GM12878 (cell line): ENCODE measurements around the gene PCDHGA1. TPM values are rescaled to one million over a fixed set of nuclear protein-coding genes. Genes with fewer than 3 reads are reported as not detected.

ENCODE experiments used
- ATAC-seq: fragments of 200-7000 bp; cut with Tn5 transposase; 3 replicates; pipeline ENCODE4 v1.9.1; 2020; ENCODE audit warnings: mild to moderate bottlenecking, moderate library complexity
- BruUV-seq: library from RNA; stranded (reverse); fragments of 400-500 nt; replicated peaks from 2 replicates; lab custom pipeline; 2021; lab: Mats Ljungman, UMichigan
- CTCF ChIA-PET: fragments of 300-600 bp; sonication (Branson Sonifier 250); formaldehyde crosslinking; extraction: SDS; loops from one replicate; lab custom pipeline; 2021; ENCODE audit warnings: inconsistent platforms; lab: Yijun Ruan, JAX
- POLR2A ChIA-PET: fragments of 350-600 bp; formaldehyde crosslinking; extraction: SDS; loops from one replicate; lab custom pipeline; 2021; ENCODE audit warnings: inconsistent platforms; lab: Charles Lee
- RAD21 ChIA-PET: fragments of 300-600 bp; sonication (Branson Sonifier 250); formaldehyde crosslinking; loops from one replicate; lab custom pipeline; 2023; ENCODE audit warnings: antibody characterized with exemption; ENCODE audit not compliant: unreplicated experiment; lab: Charles Lee
- SMC1A ChIA-PET: fragments of 300-600 bp; sonication (Branson Sonifier 250); formaldehyde crosslinking; loops from one replicate; lab custom pipeline; 2023; ENCODE audit not compliant: unreplicated experiment, uncharacterized antibody; lab: Charles Lee
- DNase-seq: peaks from one replicate; pipeline ENCODE4 v3.0.0-alpha.2; 2011; ENCODE audit warnings: low read depth, low spot score
- FAIRE-seq: peaks from 3 replicates; lab custom pipeline; 2011; peaks lifted over from hg19 to GRCh38; lab: Jason Lieb, UNC
- H2AFZ ChIP-seq: 2 replicates; pipeline ENCODE4 v1.6.0; 2011; ENCODE audit warnings: low read depth, low read length, control low read depth; ENCODE audit not compliant: control insufficient read depth
- H3K27ac ChIP-seq: 2 replicates; pipeline ENCODE4 v1.5.1; 2011; ENCODE audit warnings: control low read depth; ENCODE audit not compliant: control insufficient read depth, insufficient read depth
- H3K27me3 ChIP-seq, 2 experiments: replicated peaks in 1 of 2; 2 replicates each; pipeline versions ENCODE4 v1.6.0 to v1.6.1; 2011; ENCODE audit warnings: low read length in 1 of 2; ENCODE audit not compliant: control insufficient read depth in 2 of 2, insufficient read depth in 2 of 2
- H3K36me3 ChIP-seq, 2 experiments: 2 replicates each; pipeline ENCODE4 v1.5.1; 2011; ENCODE audit warnings: low read length in 1 of 2; ENCODE audit not compliant: control insufficient read depth in 2 of 2, insufficient read depth in 2 of 2
- H3K4me1 ChIP-seq: 2 replicates; pipeline ENCODE4 v1.6.1; 2011; ENCODE audit warnings: mild to moderate bottlenecking, low read length, moderate library complexity, mixed read lengths; ENCODE audit not compliant: control insufficient read depth, insufficient read depth
- H3K4me2 ChIP-seq: 2 replicates; pipeline ENCODE4 v1.6.0; 2011; ENCODE audit warnings: control low read depth; ENCODE audit not compliant: control insufficient read depth, insufficient read depth
- H3K4me3 ChIP-seq: fragments of 200-600 bp; sonication (generic); 2 replicates; pipeline ENCODE4 v1.5.1; 2016
- H3K79me2 ChIP-seq: 2 replicates; pipeline ENCODE4 v1.6.0; 2011; ENCODE audit warnings: low read length; ENCODE audit not compliant: control insufficient read depth, insufficient read depth
- H3K9ac ChIP-seq: 2 replicates; pipeline ENCODE4 v1.8.0; 2011; ENCODE audit warnings: low read length, control low read depth, mixed read lengths; ENCODE audit not compliant: control insufficient read depth, insufficient read depth
- H3K9me3 ChIP-seq: replicated peaks from 3 replicates; pipeline ENCODE4 v1.5.1; 2011; ENCODE audit warnings: mild to moderate bottlenecking, low read length; ENCODE audit not compliant: control insufficient read depth, insufficient read depth
- H4K20me1 ChIP-seq: 2 replicates; pipeline ENCODE4 v1.6.0; 2011; ENCODE audit not compliant: control insufficient read depth, insufficient read depth
- CEBPB ChIP-seq, 2 experiments: fragments of 150-350 bp in 1 of 2; IDR thresholded peaks; 2 replicates each; pipeline ENCODE4 v1.6.1; 2012 to 2014; ENCODE audit warnings: low read depth in 2 of 2, low read length in 2 of 2, borderline replicate concordance in 1 of 2, inconsistent platforms in 1 of 2
- FOXK2 ChIP-seq: fragments of 450-650 bp; IDR thresholded peaks from 2 replicates; pipeline ENCODE4 v1.6.1; 2017; ENCODE audit warnings: mild to moderate bottlenecking, moderate library complexity
- NR2C1 ChIP-seq: fragments of 450-650 bp; IDR thresholded peaks from 2 replicates; pipeline ENCODE4 v1.6.1; 2017; ENCODE audit warnings: antibody characterized with exemption, mild to moderate bottlenecking, moderate library complexity
- POLR2AphosphoS2 ChIP-seq: IDR thresholded peaks from 2 replicates; pipeline ENCODE4 v1.6.1; 2011; ENCODE audit warnings: low read depth, mild to moderate bottlenecking, low read length, improper control_type of control experiment, moderate library complexity
- RBBP5 ChIP-seq: fragments of 200-600 bp; sonication (generic); conservative IDR thresholded peaks from 2 replicates; pipeline ENCODE4 v1.6.1; 2016
- SMAD1 ChIP-seq: fragments of 450-650 bp; IDR thresholded peaks from 2 replicates; pipeline ENCODE4 v1.6.1; 2018; ENCODE audit warnings: mild to moderate bottlenecking, low read depth; ENCODE audit not compliant: partially characterized antibody
- TBL1XR1 ChIP-seq: IDR thresholded peaks from 2 replicates; pipeline ENCODE4 v1.6.1; 2012; ENCODE audit warnings: low read depth, low read length, improper control_type of control experiment
- WGBS: methylation state at CpG from one replicate; pipeline ENCODE4 v1.1.6; 2016; ENCODE audit warnings: low lambda C conversion rate; ENCODE audit not compliant: insufficient replicate concordance, insufficient coverage; ENCODE audit errors: missing lambda C conversion rate; 5-methylcytosine and 5-hydroxymethylcytosine counted together
- in situ Hi-C: fragments of 300-500 bp; cut with MboI; formaldehyde crosslinking; loops from 9 replicates; pipeline ENCODE4 v1.14.3; 2018; ENCODE audit warnings: mixed read lengths
- intact Hi-C: fragments of 100-400 bp; cut with micrococcal nuclease; formaldehyde crosslinking; loops from one replicate; pipeline ENCODE4 v1.14.2; 2022; ENCODE audit not compliant: unreplicated experiment
- polyA plus RNA-seq, 11 experiments: library from polyadenylated mRNA; depleted of rRNA in 4 of 11; unstranded in 6 of 11; stranded (reverse) in 5 of 11; fragments of >200 nt; fragmentation: Nextera tagmentation in 4 of 11; fragmentation: Illumina TruSeq in 1 of 11; extraction: Ambion mirVana in 4 of 11; extraction: Trizol in 1 of 11; gene quantifications; 1 replicate in 1 of 11; 2 replicates in 10 of 11; pipeline versions ENCODE4 v1.2.1 to v1.2.3, GENCODE V29; 2011 to 2016; ENCODE audit warnings: inconsistent platforms in 2 of 11, missing spikeins in 2 of 11, low read depth in 1 of 11
- total RNA-seq, 4 experiments: library from RNA; depleted of rRNA in 3 of 4; stranded (reverse); fragments of >200 nt in 3 of 4; fragmentation: Illumina TruSeq in 1 of 4; extraction: Trizol in 1 of 4; gene quantifications; 2 replicates each; pipeline versions ENCODE4 v1.2.1 to v1.2.3, GENCODE V29; 2013 to 2021
- TF ChIP-seq, protein P1 (sequence below): fragments of 450-650 bp; IDR thresholded peaks from 2 replicates; pipeline ENCODE4 v1.6.1; 2017; ENCODE audit warnings: mild to moderate bottlenecking, moderate library complexity

The PCDHGA1 gene
- total and polyA plus RNA-seq, 10 of the 15 experiments (the other 5 are each of a cell fraction or from before 2014, with no cell fraction given) = 0.02 to 0.51 (median 0.19) TPM; not detected in 3

DNA sequence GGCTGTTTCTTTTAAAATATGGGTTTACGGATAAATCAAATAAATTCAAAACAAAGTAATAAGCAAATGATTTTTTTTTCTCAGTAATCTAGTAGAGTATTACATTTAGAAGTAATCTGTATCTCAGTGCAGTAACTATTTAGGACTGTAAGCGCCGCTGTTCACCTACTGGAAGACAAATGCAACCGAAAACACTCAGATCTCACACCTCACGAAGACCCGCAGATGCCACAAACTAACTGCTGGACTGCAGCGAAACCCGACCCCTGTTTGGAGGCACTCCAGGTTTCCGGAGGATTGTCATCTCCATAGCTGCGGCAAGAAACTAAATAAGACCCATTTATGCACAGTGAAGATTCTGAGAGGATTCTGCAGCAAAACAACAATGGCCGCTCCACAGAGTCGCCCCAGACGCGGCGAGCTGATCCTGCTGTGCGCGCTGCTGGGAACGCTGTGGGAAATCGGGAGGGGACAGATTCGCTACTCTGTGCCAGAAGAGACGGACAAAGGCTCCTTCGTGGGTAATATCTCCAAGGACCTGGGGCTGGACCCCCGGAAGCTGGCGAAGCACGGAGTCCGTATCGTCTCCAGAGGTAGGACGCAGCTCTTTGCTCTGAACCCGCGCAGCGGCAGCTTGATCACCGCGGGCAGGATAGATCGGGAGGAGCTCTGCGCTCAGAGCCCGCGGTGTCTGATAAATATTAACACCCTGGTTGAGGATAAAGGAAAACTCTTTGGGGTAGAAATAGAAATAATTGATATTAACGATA is 62.3 kb downstream of the PCDHGA1 start, which contains the start of gene PCDHGA8:
TSS of gene PCDHGA8 (plus strand) at position 205 of the 770 bp plus-strand sequence. CDS start at position 386, 181 bp downstream.
- in situ Hi-C loops = no loop called here
- ChIA-PET POLR2A (no interaction called here), SMC1A (interaction anchor here (1.4 kb wide), 1 partner anchor 165 kb away, joined by 4 read pairs; no protein-coding TSS in a partner anchor), RAD21 (no interaction called here), CTCF (interaction anchor here (0.9 to 1.4 kb wide), 4 partner anchors 10 to 171 kb away, joined by 3 read pairs; partner anchors contain the start of genes PCDHGA10 and PCDHGA7)
- Histone ChIP-seq H4K20me1 (no peaks in the 10 kb centered on the region), H3K27me3 (no peaks in the 10 kb centered on the region), H3K4me1 (no peaks in the 10 kb centered on the region), H3K4me3 (no peak within 1 kb of the TSS), H3K9me3 (peaks cover 5% of the 10 kb centered on the region; the same call in 2 of the 3 replicates), H2AFZ (no peak within 1 kb of the TSS), H3K27ac (no peak within 1 kb of the TSS), H3K4me2 (no peak within 1 kb of the TSS), H3K36me3 (no peaks in the 10 kb centered on the region), H3K9ac (no peak within 1 kb of the TSS), H3K79me2 (no peaks in the 10 kb centered on the region)
- ATAC-seq (no peak), DNase-seq (no peak), FAIRE-seq (no peak)
- intact Hi-C loops = no loop called here
- TF ChIP-seq SMAD1 = no peak
- no peak for TF ChIP-seq NR2C1
- TF ChIP-seq TBL1XR1 = no peak
- no peak for TF ChIP-seq POLR2AphosphoS2
- TF ChIP-seq, protein P1, sequence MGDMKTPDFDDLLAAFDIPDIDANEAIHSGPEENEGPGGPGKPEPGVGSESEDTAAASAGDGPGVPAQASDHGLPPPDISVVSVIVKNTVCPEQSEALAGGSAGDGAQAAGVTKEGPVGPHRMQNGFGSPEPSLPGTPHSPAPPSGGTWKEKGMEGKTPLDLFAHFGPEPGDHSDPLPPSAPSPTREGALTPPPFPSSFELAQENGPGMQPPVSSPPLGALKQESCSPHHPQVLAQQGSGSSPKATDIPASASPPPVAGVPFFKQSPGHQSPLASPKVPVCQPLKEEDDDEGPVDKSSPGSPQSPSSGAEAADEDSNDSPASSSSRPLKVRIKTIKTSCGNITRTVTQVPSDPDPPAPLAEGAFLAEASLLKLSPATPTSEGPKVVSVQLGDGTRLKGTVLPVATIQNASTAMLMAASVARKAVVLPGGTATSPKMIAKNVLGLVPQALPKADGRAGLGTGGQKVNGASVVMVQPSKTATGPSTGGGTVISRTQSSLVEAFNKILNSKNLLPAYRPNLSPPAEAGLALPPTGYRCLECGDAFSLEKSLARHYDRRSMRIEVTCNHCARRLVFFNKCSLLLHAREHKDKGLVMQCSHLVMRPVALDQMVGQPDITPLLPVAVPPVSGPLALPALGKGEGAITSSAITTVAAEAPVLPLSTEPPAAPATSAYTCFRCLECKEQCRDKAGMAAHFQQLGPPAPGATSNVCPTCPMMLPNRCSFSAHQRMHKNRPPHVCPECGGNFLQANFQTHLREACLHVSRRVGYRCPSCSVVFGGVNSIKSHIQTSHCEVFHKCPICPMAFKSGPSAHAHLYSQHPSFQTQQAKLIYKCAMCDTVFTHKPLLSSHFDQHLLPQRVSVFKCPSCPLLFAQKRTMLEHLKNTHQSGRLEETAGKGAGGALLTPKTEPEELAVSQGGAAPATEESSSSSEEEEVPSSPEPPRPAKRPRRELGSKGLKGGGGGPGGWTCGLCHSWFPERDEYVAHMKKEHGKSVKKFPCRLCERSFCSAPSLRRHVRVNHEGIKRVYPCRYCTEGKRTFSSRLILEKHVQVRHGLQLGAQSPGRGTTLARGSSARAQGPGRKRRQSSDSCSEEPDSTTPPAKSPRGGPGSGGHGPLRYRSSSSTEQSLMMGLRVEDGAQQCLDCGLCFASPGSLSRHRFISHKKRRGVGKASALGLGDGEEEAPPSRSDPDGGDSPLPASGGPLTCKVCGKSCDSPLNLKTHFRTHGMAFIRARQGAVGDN = no peak
- no peak for TF ChIP-seq RBBP5
- no peak for TF ChIP-seq FOXK2
- no peak for TF ChIP-seq CEBPB (IDR thresholded peaks at IDR 0.05; ENCODE audit: borderline replicate concordance in 1 of 2, low read depth in 2 of 2, low read length in 2 of 2)
- 83% methylated on average over 38 of the region's 38 CpGs for WGBS
- BruUV-seq = no TSS peak
